ENCODE measurements around the gene COPG1. TPM values are rescaled to one million over a fixed set of nuclear protein-coding genes. Genes with fewer than 3 reads are reported as not detected.

Gene COPG1
- polyA plus RNA-seq, 1 of the 3 experiments (the other 2 are of a cell fraction) = 114 TPM

DNA sequence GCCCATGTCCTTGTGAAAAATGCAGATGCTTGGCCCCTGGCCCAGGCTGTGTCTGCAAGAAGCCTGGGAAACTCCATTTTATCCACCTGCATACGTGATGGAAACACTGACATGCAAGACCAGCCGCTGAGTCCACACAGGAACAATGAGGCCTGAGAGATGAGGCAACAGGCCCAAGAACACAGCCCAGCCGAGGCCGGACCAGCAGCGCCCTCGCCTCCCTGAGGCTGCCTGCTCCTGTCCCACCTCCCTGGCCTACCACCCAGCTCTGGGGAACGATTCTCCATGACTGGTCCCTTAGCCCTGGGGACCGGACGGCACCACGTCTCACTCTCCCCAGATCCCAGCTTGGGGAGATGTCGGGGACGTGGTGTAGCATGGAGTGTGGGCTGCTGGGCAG is 76.7 kb downstream of the COPG1 start:
- no peak overlapping the region for H2AFZ ChIP-seq (ENCODE audit: low read depth)
- ChIA-PET CTCF (interaction anchor here (1.4 kb wide), 1 partner anchor 10 kb away, joined by 12 read pairs; a partner anchor contains a TSS), POLR2A (interaction anchor here (2.0 kb wide), 1 partner anchor 10 kb away, joined by 6 read pairs; a partner anchor contains a TSS)
- no peak for DNase-seq
- no peaks in the 10 kb centered on the region for H3K4me1 ChIP-seq (ENCODE audit: control insufficient read depth in 1 of 2, insufficient read depth in 2 of 2, low read depth in 1 of 2, low read length in 1 of 2)
- no peak overlapping the region for H3K27ac ChIP-seq (ENCODE audit: low read depth in 2 of 2, low read length in 1 of 2)
- H3K4me3 ChIP-seq (ENCODE audit: low read depth in 2 of 2, low read length in 1 of 2) = no peak overlapping the region
- WGBS (ENCODE audit: low lambda C conversion rate) = 90% methylated on average over 2 of the region's 12 CpGs
- H3K9me3 ChIP-seq = no peaks in the 10 kb centered on the region
- H3K79me2 ChIP-seq (ENCODE audit: insufficient read depth) = no peaks in the 10 kb centered on the region
- no peak overlapping the region for H3K4me2 ChIP-seq
- H3K27me3 ChIP-seq (ENCODE audit: insufficient read depth) = no peaks in the 10 kb centered on the region
- H3K36me3 ChIP-seq (replicated peaks in 1 of 2; ENCODE audit: control insufficient read depth in 1 of 2, insufficient read depth in 2 of 2, low read length in 1 of 2) = no peaks in the 10 kb centered on the region
- no peaks in the 10 kb centered on the region for H3F3A ChIP-seq (replicated peaks; ENCODE audit: insufficient read depth)
- H3K9ac ChIP-seq = no peak overlapping the region
- H4K20me1 ChIP-seq (ENCODE audit: insufficient read depth) = no peaks in the 10 kb centered on the region
- no peak for TF ChIP-seq RAD21 (IDR thresholded peaks at IDR 0.05; ENCODE audit: low read length)
- TF ChIP-seq NRF1 (IDR thresholded peaks at IDR 0.05; ENCODE audit: low read depth, low read length) = no peak
- no peak for TF ChIP-seq SMC3 (IDR thresholded peaks at IDR 0.05; ENCODE audit: low read depth, low read length)
- no peak for TF ChIP-seq FOXM1 (IDR thresholded peaks at IDR 0.05; ENCODE audit: low read depth)
- no peak for TF ChIP-seq SIN3A (IDR thresholded peaks at IDR 0.05; ENCODE audit: borderline replicate concordance, low read depth, low read length)
- no peaks in the 10 kb centered on the region for H3K9me2 ChIP-seq

DNA sequence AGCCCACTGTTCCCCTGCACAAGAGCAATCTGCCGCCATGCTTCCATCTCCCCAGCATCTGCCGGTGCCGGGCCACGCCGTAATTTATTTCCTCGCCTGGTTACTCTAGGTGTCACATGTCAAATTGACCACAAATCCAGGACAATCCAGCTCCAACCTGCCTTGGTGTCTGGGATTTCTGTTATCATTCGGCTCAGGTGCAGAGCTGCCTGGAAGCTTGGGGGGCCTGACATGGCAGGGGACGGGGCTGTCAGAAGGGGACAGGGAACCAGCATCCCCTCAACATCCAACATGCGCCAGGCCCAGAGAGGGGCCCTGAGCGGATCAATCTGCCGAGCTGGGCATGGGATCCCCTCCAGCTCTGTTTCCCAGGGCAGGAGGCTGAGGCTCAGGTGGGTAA is 77.2 kb downstream of the COPG1 start:
- no peak for DNase-seq
- H3K36me3 ChIP-seq (replicated peaks in 1 of 2; ENCODE audit: control insufficient read depth in 1 of 2, insufficient read depth in 2 of 2, low read length in 1 of 2) = no peaks in the 10 kb centered on the region
- ChIA-PET POLR2A (interaction anchor here (2.0 kb wide), 1 partner anchor 10 kb away, joined by 6 read pairs; a partner anchor contains a TSS), CTCF (interaction anchor here (1.4 kb wide), 1 partner anchor 10 kb away, joined by 12 read pairs; a partner anchor contains a TSS)
- H3K27me3 ChIP-seq (ENCODE audit: insufficient read depth) = no peaks in the 10 kb centered on the region
- no peak overlapping the region for H3K27ac ChIP-seq (ENCODE audit: low read depth in 2 of 2, low read length in 1 of 2)
- H3K9ac ChIP-seq = no peak overlapping the region
- H3K9me2 ChIP-seq = no peaks in the 10 kb centered on the region
- H3K4me2 ChIP-seq = no peak overlapping the region
- H3K79me2 ChIP-seq (ENCODE audit: insufficient read depth) = no peaks in the 10 kb centered on the region
- 94% methylated on average over 2 of the region's 11 CpGs for WGBS (ENCODE audit: low lambda C conversion rate)
- H3K9me3 ChIP-seq = no peaks in the 10 kb centered on the region
- no peak overlapping the region for H2AFZ ChIP-seq (ENCODE audit: low read depth)
- no peaks in the 10 kb centered on the region for H4K20me1 ChIP-seq (ENCODE audit: insufficient read depth)
- TF ChIP-seq FOSL2 (IDR thresholded peaks at IDR 0.05; ENCODE audit: borderline replicate concordance, low read depth) (no peak), MXI1 (IDR thresholded peaks at IDR 0.05; ENCODE audit: low read depth, low read length) (no peak), TAF1 (IDR thresholded peaks at IDR 0.05; ENCODE audit: borderline replicate concordance, low read depth, low read length) (no peak), SMC3 (IDR thresholded peaks at IDR 0.05; ENCODE audit: low read depth, low read length) (no peak), EZH2phosphoT487 (IDR thresholded peaks at IDR 0.05; ENCODE audit: borderline replicate concordance, low read depth) (no peak), GABPA (IDR thresholded peaks at IDR 0.05; ENCODE audit: low read depth) (no peak), MEF2A (IDR thresholded peaks at IDR 0.05; ENCODE audit: borderline replicate concordance, low read depth) (no peak), RAD21 (IDR thresholded peaks at IDR 0.05; ENCODE audit: low read length) (no peak), TEAD4 (IDR thresholded peaks at IDR 0.05; ENCODE audit: borderline replicate concordance, insufficient read depth) (no peak), GATA2 (CRISPR knock-in tag; IDR thresholded peaks at IDR 0.05) (no peak), YY1 (IDR thresholded peaks at IDR 0.05; ENCODE audit: low read depth) (no peak)
- TF ChIP-seq, protein P1, sequence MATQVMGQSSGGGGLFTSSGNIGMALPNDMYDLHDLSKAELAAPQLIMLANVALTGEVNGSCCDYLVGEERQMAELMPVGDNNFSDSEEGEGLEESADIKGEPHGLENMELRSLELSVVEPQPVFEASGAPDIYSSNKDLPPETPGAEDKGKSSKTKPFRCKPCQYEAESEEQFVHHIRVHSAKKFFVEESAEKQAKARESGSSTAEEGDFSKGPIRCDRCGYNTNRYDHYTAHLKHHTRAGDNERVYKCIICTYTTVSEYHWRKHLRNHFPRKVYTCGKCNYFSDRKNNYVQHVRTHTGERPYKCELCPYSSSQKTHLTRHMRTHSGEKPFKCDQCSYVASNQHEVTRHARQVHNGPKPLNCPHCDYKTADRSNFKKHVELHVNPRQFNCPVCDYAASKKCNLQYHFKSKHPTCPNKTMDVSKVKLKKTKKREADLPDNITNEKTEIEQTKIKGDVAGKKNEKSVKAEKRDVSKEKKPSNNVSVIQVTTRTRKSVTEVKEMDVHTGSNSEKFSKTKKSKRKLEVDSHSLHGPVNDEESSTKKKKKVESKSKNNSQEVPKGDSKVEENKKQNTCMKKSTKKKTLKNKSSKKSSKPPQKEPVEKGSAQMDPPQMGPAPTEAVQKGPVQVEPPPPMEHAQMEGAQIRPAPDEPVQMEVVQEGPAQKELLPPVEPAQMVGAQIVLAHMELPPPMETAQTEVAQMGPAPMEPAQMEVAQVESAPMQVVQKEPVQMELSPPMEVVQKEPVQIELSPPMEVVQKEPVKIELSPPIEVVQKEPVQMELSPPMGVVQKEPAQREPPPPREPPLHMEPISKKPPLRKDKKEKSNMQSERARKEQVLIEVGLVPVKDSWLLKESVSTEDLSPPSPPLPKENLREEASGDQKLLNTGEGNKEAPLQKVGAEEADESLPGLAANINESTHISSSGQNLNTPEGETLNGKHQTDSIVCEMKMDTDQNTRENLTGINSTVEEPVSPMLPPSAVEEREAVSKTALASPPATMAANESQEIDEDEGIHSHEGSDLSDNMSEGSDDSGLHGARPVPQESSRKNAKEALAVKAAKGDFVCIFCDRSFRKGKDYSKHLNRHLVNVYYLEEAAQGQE (IDR thresholded peaks at IDR 0.05; ENCODE audit: low read depth, low read length) = no peak
- TF ChIP-seq, protein P2, sequence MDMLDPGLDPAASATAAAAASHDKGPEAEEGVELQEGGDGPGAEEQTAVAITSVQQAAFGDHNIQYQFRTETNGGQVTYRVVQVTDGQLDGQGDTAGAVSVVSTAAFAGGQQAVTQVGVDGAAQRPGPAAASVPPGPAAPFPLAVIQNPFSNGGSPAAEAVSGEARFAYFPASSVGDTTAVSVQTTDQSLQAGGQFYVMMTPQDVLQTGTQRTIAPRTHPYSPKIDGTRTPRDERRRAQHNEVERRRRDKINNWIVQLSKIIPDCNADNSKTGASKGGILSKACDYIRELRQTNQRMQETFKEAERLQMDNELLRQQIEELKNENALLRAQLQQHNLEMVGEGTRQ (IDR thresholded peaks at IDR 0.05; ENCODE audit: borderline replicate concordance, low read depth, low read length) = no peak
- TF ChIP-seq, protein P3, sequence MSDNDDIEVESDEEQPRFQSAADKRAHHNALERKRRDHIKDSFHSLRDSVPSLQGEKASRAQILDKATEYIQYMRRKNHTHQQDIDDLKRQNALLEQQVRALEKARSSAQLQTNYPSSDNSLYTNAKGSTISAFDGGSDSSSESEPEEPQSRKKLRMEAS (IDR thresholded peaks at IDR 0.05; ENCODE audit: low read depth) = no peak
- TF ChIP-seq, protein P4, sequence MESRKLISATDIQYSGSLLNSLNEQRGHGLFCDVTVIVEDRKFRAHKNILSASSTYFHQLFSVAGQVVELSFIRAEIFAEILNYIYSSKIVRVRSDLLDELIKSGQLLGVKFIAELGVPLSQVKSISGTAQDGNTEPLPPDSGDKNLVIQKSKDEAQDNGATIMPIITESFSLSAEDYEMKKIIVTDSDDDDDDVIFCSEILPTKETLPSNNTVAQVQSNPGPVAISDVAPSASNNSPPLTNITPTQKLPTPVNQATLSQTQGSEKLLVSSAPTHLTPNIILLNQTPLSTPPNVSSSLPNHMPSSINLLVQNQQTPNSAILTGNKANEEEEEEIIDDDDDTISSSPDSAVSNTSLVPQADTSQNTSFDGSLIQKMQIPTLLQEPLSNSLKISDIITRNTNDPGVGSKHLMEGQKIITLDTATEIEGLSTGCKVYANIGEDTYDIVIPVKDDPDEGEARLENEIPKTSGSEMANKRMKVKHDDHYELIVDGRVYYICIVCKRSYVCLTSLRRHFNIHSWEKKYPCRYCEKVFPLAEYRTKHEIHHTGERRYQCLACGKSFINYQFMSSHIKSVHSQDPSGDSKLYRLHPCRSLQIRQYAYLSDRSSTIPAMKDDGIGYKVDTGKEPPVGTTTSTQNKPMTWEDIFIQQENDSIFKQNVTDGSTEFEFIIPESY (IDR thresholded peaks at IDR 0.05; ENCODE audit: borderline replicate concordance, low read depth) = no peak
- H3K4me1 ChIP-seq (ENCODE audit: control insufficient read depth in 1 of 2, insufficient read depth in 2 of 2, low read depth in 1 of 2, low read length in 1 of 2) = no peaks in the 10 kb centered on the region
- H3K4me3 ChIP-seq (ENCODE audit: low read depth in 2 of 2, low read length in 1 of 2) = no peak overlapping the region
- H3F3A ChIP-seq (replicated peaks; ENCODE audit: insufficient read depth) = no peaks in the 10 kb centered on the region
